ENCODE data around the gene FAM120B.

The FAM120B gene

GRCh38 chr6:170371080-170371479 is 64.5 kb downstream of the FAM120B start:
- no peak overlapping the region for H2AFZ ChIP-seq (ENCODE audit: low read depth, low read length)
- H3K36me3 ChIP-seq (replicated peaks; ENCODE audit: low read depth, low read length), result no peaks in the 10 kb centered on the region
- TF ChIP-seq EZH2phosphoT487 (IDR thresholded peaks at IDR 0.05; ENCODE audit: low read depth) (no peak), CTCF (IDR thresholded peaks at IDR 0.05; ENCODE audit: low read depth, low read length) (no peak)
- no peaks in the 10 kb centered on the region for H3K27me3 ChIP-seq (ENCODE audit: low read depth, low read length)
- no peak overlapping the region for H3K27ac ChIP-seq (ENCODE audit: low read length)
- no peak overlapping the region for H3K4me2 ChIP-seq (ENCODE audit: low read length)
- H3K9ac ChIP-seq (ENCODE audit: low read length), result no peak overlapping the region
- no peaks in the 10 kb centered on the region for H3K9me3 ChIP-seq (ENCODE audit: insufficient read depth, low read length)
- H3K4me3 ChIP-seq (ENCODE audit: low read length), result no peak overlapping the region
- H3K4me1 ChIP-seq (ENCODE audit: low read length), result peaks cover 13% of the 10 kb centered on the region
- H4K20me1 ChIP-seq (ENCODE audit: insufficient read depth, low read length), result peaks cover 3% of the 10 kb centered on the region; the same call in 1 of the 2 replicates
- H3K79me2 ChIP-seq (ENCODE audit: low read length), result no peaks in the 10 kb centered on the region

DNA sequence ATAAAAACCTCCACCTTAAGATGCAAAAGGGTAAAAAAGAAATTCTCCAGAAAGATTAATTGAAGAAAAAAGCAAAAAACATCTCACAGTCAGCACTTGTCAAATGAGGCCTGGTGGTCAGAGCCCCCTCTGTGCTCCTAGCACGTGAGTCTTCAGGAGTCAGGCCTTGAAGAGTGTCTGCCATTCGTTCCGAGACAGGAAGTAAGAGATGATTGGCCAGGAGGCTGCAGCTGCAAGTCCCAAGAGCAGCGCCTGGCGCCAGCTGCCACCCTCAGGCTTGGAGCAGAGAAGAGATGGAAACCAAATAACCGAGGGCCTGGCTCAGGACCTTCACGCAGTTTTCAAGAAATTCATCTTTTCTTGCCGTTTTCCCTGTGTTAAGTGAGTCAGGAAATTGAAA is 65.0 kb downstream of the FAM120B start:
- Histone ChIP-seq H2AFZ (ENCODE audit: low read depth, low read length) (no peak overlapping the region), H4K20me1 (ENCODE audit: insufficient read depth, low read length) (peaks cover 3% of the 10 kb centered on the region; the same call in 1 of the 2 replicates), H3K4me3 (ENCODE audit: low read length) (no peak overlapping the region), H3K4me1 (ENCODE audit: low read length) (peaks cover 13% of the 10 kb centered on the region), H3K27me3 (ENCODE audit: low read depth, low read length) (no peaks in the 10 kb centered on the region), H3K9me3 (ENCODE audit: insufficient read depth, low read length) (no peaks in the 10 kb centered on the region), H3K9ac (ENCODE audit: low read length) (no peak overlapping the region), H3K79me2 (ENCODE audit: low read length) (no peaks in the 10 kb centered on the region), H3K36me3 (replicated peaks; ENCODE audit: low read depth, low read length) (no peaks in the 10 kb centered on the region), H3K4me2 (ENCODE audit: low read length) (no peak overlapping the region), H3K27ac (ENCODE audit: low read length) (no peak overlapping the region)
- TF ChIP-seq EZH2phosphoT487 (IDR thresholded peaks at IDR 0.05; ENCODE audit: low read depth), result no peak
- no peak for TF ChIP-seq CTCF (IDR thresholded peaks at IDR 0.05; ENCODE audit: low read depth, low read length)

DNA sequence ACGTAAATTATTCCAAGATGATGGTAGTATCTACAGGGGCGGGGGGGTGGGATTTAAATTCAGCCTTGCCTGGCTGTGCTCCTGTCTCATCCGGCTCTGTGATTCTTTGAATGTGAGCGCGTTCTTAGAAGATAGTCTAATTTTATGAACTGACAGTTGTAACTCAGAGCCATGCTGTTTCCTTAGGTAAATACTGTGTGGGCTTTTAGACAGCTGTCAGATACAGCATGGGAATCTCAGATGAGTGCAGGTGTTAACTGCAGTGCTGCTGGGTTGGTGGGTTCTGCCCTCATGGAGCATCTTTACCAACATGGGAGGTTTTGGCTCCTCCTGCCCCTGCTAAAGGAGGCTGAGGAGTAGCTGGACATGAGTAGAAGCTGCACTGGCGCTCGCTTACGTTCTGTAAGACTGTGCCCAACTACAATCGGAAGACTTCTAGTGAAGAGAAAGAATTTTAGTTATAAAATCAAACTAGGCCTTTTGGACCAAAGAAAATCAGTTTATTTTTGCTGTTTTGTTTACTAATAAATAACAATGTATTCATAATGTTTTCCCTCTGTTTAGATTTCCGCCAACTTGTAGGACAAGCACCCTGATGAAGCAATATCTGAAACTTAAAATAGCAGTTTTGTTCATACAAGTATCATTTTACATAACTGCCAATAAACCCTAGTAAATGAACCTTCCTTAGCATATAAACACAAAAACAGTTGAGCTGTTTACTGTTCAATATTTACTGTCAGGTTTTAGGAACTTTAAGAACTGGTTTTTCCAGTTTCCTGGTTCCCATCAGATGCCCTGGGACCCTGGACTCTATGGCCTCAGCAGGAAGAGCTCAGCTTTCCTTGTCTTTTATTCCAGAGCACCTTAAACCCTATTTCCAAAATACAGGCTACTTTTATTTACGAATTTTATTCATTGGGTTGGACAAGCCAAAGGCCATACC is 66.1 kb downstream of the FAM120B start:
- no peaks in the 10 kb centered on the region for H3K79me2 ChIP-seq (ENCODE audit: low read length)
- no peaks in the 10 kb centered on the region for H3K36me3 ChIP-seq (replicated peaks; ENCODE audit: low read depth, low read length)
- no peak overlapping the region for H3K4me3 ChIP-seq (ENCODE audit: low read length)
- no peak overlapping the region for H3K9ac ChIP-seq (ENCODE audit: low read length)
- H4K20me1 ChIP-seq (ENCODE audit: insufficient read depth, low read length), result peaks cover 3% of the 10 kb centered on the region; the same call in 1 of the 2 replicates
- TF ChIP-seq EZH2phosphoT487 (IDR thresholded peaks at IDR 0.05; ENCODE audit: low read depth) (no peak), CTCF (IDR thresholded peaks at IDR 0.05; ENCODE audit: low read depth, low read length) (no peak)
- H3K27me3 ChIP-seq (ENCODE audit: low read depth, low read length), result no peaks in the 10 kb centered on the region
- H3K4me1 ChIP-seq (ENCODE audit: low read length), result peaks cover 13% of the 10 kb centered on the region
- H2AFZ ChIP-seq (ENCODE audit: low read depth, low read length), result no peak overlapping the region
- no peaks in the 10 kb centered on the region for H3K9me3 ChIP-seq (ENCODE audit: insufficient read depth, low read length)
- H3K4me2 ChIP-seq (ENCODE audit: low read length), result no peak overlapping the region
- H3K27ac ChIP-seq (ENCODE audit: low read length), result no peak overlapping the region

- no peak overlapping the region for H2AFZ ChIP-seq (ENCODE audit: low read depth, low read length)
- H3K4me3 ChIP-seq (ENCODE audit: low read length), result no peak overlapping the region
- TF ChIP-seq CTCF (IDR thresholded peaks at IDR 0.05; ENCODE audit: low read depth, low read length) (no peak), EZH2phosphoT487 (IDR thresholded peaks at IDR 0.05; ENCODE audit: low read depth) (no peak)
- H3K9me3 ChIP-seq (ENCODE audit: insufficient read depth, low read length), result no peaks in the 10 kb centered on the region
- no peaks in the 10 kb centered on the region for H3K36me3 ChIP-seq (replicated peaks; ENCODE audit: low read depth, low read length)
- H3K4me1 ChIP-seq (ENCODE audit: low read length), result peaks cover 13% of the 10 kb centered on the region
- no peak overlapping the region for H3K4me2 ChIP-seq (ENCODE audit: low read length)
- no peaks in the 10 kb centered on the region for H3K79me2 ChIP-seq (ENCODE audit: low read length)
- H3K27me3 ChIP-seq (ENCODE audit: low read depth, low read length), result no peaks in the 10 kb centered on the region
- peaks cover 3% of the 10 kb centered on the region; the same call in 1 of the 2 replicates for H4K20me1 ChIP-seq (ENCODE audit: insufficient read depth, low read length)
- H3K9ac ChIP-seq (ENCODE audit: low read length), result no peak overlapping the region
- no peak overlapping the region for H3K27ac ChIP-seq (ENCODE audit: low read length)
Observed at GRCh38 chr6:170374571-170375444, 68.2 kb downstream of the FAM120B start.
